ENCODE results near the gene CERK. TPM values are rescaled to one million over a fixed set of nuclear protein-coding genes. Genes with fewer than 3 reads are reported as not detected.

Gene CERK
- total RNA-seq, 4 donors from 2014 or later = 14.6 to 34.0 (median 26.6) TPM

- 94% methylated on average over 5 of the region's 11 CpGs; no CpG with 5 or more reads in 1 of the 2 donors for WGBS, 2 donors
- H3K27me3 ChIP-seq = no peaks in the 10 kb centered on the region
- H3K4me1 ChIP-seq = no peaks in the 10 kb centered on the region
- intact Hi-C loops (cut with DNase I) = no loop called here
- no peak for DNase-seq
- no peak overlapping the region for H3K4me3 ChIP-seq
- no peak for TF ChIP-seq POLR2A (IDR thresholded peaks at IDR 0.05)
- H3K27ac ChIP-seq = no peak overlapping the region
- H3K9me3 ChIP-seq = no peaks in the 10 kb centered on the region
- peaks cover 38 to 100% (median 77%) of the 10 kb centered on the region in 3 donors for H3K36me3 ChIP-seq
Observed at GRCh38 chr22:46696229-46696518, 41.9 kb downstream of the CERK start.

GRCh38 chr22:46695346-46696228 is 42.5 kb downstream of the CERK start:
- H3K27ac ChIP-seq = no peak overlapping the region
- intact Hi-C loops (cut with DNase I) = no loop called here
- WGBS, 2 donors = 87 to 100% methylated on average over 8 to 13 of the region's 25 CpGs
- peaks cover 34 to 100% (median 77%) of the 10 kb centered on the region in 3 donors for H3K36me3 ChIP-seq
- no peaks in the 10 kb centered on the region for H3K9me3 ChIP-seq
- H3K27me3 ChIP-seq = no peaks in the 10 kb centered on the region
- no peak overlapping the region for H3K4me3 ChIP-seq
- DNase-seq = no peak
- TF ChIP-seq CTCF (IDR thresholded peaks at IDR 0.05) (no peak), POLR2A (IDR thresholded peaks at IDR 0.05) (no peak)
- H3K4me1 ChIP-seq = no peaks in the 10 kb centered on the region

GRCh38 chr22:46694416-46695170 is 43.5 kb downstream of the CERK start:
- H3K36me3 ChIP-seq = peaks cover 31 to 100% (median 80%) of the 10 kb centered on the region in 3 donors
- H3K27me3 ChIP-seq = no peaks in the 10 kb centered on the region
- H3K27ac ChIP-seq = no peak overlapping the region
- no peaks in the 10 kb centered on the region for H3K9me3 ChIP-seq
- no peak for TF ChIP-seq CTCF (IDR thresholded peaks at IDR 0.05)
- no peak for TF ChIP-seq POLR2A (IDR thresholded peaks at IDR 0.05)
- DNase-seq = no peak
- intact Hi-C loops (cut with DNase I) = no loop called here
- WGBS, 2 donors = 100% methylated on average over 3 to 7 of the region's 15 CpGs
- H3K4me1 ChIP-seq = no peaks in the 10 kb centered on the region
- H3K4me3 ChIP-seq = no peak overlapping the region

GRCh38 chr22:46693634-46694415 is 44.2 kb downstream of the CERK start:
- H3K9me3 ChIP-seq = no peaks in the 10 kb centered on the region
- H3K4me3 ChIP-seq = no peak overlapping the region
- DNase-seq = no peak
- H3K27me3 ChIP-seq = no peaks in the 10 kb centered on the region
- WGBS, 2 donors = 69 to 85% methylated on average over 11 to 17 of the region's 17 CpGs
- peaks cover 23 to 100% (median 72%) of the 10 kb centered on the region in 3 donors for H3K36me3 ChIP-seq
- no peak overlapping the region for H3K27ac ChIP-seq
- intact Hi-C loops (cut with DNase I) = no loop called here
- peaks cover 3 to 6% (median 4%) of the 10 kb centered on the region in 3 donors for H3K4me1 ChIP-seq
- TF ChIP-seq CTCF (IDR thresholded peaks at IDR 0.05) (no peak), POLR2A (IDR thresholded peaks at IDR 0.05) (no peak)

GRCh38 chr22:46691571-46691970 is 46.5 kb downstream of the CERK start:
- intact Hi-C loops (cut with DNase I) = no loop called here
- TF ChIP-seq POLR2A (IDR thresholded peaks at IDR 0.05) = no peak
- no peak for TF ChIP-seq CTCF (IDR thresholded peaks at IDR 0.05)
- no peak for DNase-seq
- no peaks in the 10 kb centered on the region for H3K27me3 ChIP-seq
- H3K4me1 ChIP-seq = peaks cover 5 to 24% (median 7%) of the 10 kb centered on the region in 3 donors
- H3K36me3 ChIP-seq = peaks cover 23 to 100% (median 63%) of the 10 kb centered on the region in 3 donors
- no peak overlapping the region for H3K27ac ChIP-seq
- H3K9me3 ChIP-seq = no peaks in the 10 kb centered on the region
- 88 to 97% methylated on average over 5 to 9 of the region's 17 CpGs for WGBS, 2 donors
- no peak overlapping the region for H3K4me3 ChIP-seq

Data from esophagus squamous epithelium (tissue), 5 donors.